GM12874 (cell line): Measurements from ENCODE around the gene CDHR4.
A peak's percentile ranks its signal among the peaks of the same experiment; 100 is the strongest.

Experiments
- TF ChIP-seq, protein P1 (sequence below): IDR thresholded peaks from 2 replicates; pipeline ENCODE4 v1.5.1; 2011; ENCODE audit warnings: low read depth, mild to moderate bottlenecking, control low read depth, low read length, moderate library complexity; ENCODE audit not compliant: insufficient read depth

CDHR4 gene

GRCh38 chr3:49805897-49806701, 6.4 kb upstream of the CDHR4 start:
- TF ChIP-seq, protein P1, sequence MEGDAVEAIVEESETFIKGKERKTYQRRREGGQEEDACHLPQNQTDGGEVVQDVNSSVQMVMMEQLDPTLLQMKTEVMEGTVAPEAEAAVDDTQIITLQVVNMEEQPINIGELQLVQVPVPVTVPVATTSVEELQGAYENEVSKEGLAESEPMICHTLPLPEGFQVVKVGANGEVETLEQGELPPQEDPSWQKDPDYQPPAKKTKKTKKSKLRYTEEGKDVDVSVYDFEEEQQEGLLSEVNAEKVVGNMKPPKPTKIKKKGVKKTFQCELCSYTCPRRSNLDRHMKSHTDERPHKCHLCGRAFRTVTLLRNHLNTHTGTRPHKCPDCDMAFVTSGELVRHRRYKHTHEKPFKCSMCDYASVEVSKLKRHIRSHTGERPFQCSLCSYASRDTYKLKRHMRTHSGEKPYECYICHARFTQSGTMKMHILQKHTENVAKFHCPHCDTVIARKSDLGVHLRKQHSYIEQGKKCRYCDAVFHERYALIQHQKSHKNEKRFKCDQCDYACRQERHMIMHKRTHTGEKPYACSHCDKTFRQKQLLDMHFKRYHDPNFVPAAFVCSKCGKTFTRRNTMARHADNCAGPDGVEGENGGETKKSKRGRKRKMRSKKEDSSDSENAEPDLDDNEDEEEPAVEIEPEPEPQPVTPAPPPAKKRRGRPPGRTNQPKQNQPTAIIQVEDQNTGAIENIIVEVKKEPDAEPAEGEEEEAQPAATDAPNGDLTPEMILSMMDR = no peak

DNA sequence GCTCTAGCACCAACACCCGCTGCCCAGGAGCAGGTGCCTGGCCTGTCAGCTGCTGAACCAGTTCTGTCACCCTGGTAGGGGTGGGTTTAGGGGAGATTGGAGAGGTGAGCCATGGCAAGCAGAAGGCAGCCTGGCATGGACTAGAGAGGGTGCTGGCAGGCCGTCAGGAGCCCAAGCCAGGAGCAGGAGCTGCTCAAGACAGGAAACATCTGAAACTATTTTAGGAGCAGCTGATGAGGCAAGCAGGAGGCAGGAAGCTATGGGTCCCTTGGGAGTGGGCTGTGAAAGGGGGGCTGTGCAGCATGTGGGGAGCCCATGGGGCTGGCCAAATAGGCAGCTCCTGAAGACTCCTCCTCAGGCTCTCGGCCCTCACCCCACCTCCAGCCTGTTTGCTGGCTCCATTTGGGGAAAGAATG, 5.7 kb upstream of the CDHR4 start:
- TF ChIP-seq, protein P1 = no peak

DNA sequence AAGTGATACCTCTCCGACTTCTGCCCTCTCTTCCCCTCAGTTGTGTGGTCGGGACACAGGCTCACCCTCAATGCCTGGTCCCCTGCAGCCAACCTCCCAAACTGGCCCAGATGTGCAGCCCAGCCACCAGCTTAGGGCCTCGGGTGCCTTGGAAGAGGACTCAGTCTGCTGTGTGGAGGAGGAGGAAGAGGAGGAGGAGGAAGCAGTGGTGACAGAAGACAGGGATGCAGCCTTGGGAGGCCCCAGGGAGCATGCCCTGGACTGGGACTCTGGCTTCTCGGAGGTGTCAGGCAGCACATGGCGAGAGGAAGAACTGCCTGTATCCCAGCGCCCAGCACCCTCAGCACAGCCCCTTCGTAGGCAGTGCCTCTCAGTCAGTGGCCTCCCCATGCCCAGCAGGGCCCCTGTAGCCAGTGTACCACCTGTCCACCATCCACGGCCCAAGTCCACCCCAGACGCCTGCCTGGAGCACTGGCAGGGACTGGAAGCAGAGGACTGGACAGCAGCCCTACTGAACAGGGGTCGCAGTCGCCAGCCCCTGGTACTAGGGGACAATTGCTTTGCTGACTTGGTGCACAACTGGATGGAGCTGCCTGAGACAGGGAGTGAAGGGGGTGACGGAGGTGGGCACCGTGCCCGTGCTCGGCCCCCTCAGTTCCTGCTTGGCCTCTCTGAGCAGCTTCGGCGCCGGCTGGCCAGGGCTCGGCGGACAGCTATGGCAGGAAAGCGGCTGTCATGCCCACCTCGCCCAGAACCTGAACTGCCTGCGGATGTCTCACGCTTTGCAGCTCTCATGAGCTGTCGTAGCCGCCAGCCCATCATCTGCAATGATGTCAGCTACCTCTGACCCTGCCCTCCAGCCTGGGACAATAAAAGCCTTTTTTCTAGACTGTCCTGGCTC, 4.7 kb upstream of the CDHR4 start:
- TF ChIP-seq, protein P1 = no peak

DNA sequence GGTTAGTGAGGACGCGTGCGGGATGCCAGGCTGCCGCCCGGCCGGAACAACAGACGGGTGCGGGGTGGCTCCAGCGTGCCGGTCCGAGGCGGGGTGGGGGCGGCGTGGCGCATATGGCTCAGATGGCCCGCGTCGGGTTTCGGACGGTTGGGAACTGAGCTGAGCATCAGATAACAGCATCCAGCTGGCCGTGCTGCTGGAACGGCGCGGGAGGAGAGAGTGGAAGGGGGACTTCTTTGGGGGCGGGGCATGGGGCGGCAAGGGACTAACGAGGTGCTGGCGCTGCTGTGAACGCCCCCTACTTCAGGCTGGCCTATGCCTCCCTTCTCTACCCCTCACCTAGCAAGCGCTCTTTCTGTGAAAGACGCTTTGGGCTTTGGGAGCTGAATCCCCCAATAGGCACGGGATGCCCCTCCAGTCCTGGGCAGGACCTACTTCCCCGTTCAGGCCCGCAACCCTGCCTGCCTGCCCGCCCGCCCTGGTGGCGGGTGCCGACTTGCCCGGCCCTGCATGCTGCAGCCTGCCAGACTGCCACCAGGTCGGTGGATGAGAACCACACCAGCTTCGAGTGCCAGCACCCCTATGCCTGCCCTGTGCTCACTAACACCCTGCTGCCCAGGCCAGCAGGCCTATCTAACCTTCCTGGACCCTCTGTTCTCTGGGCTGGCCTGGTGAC, 3.9 kb upstream of the CDHR4 start:
- TF ChIP-seq, protein P1 = no peak

DNA sequence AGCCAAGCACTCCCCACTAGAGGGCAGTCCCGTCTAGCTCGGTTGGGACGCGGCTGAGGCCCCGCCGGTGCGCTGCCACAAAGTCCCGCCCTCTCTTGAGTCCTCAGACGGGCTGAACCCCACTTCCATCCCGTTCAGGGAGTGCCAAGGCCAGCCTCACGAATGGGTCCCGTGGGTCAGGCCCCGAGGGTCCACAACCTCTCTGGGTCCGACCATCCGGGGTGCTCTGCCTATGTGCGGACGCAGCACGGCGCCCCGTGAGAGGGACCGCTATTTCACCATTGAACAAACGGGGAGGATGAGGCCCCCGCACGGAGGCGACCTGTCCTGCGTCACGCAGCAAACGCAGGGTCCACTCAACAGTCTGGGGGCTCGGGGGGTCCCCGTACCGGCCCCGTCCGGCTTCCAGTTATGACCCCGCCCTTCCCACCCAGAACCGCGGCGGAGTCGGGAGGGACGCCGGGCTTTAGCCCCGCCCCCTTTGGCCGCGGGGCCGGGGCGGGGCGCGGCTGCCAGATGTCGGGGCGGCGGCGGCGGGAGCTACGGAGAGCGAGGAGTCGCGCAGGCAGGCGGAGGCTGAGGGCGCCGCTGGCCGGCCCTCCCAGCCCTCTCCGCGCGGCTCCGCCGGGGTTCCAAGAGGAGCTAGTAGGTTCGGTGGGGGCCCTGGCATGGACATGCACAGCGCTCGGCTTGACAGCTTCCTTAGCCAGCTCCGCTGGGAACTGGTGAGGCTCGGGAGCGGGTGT, 3.2 kb upstream of the CDHR4 start, which contains the start of gene INKA1:
Gene INKA1, plus strand, starts transcription at position 543 of the 746 bp plus-strand sequence. Its CDS starts 132 bp downstream, at position 675.
- TF ChIP-seq, protein P1 = peak; percentile 96

DNA sequence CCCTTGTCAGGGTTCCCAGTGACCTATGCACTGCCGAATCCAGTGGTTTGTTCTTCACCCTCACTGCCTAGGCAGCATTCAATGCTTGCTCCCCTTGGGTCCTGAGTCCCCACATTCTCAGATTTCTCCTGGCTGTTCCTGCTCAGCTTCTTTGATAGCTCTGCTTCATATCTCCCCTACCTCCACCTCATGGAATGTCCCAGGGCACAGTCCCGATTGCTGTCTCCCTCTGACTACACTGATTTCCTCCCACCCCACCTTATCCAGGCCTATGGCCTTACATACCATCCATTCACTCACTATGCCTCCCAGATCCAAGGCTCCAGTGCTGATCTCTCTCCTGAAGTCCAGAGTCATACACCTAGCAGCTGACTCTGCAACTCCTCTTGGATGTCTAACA, 1.5 kb upstream of the CDHR4 start:
- TF ChIP-seq, protein P1 = no peak
